SK-N-SH treated with all-trans-retinoic acid at 6 μM for 48 hours (cell line): ENCODE results near the gene INSRR.

Experiments
- ARNTL ChIP-seq: fragments of 450-650 bp; formaldehyde crosslinking; IDR thresholded peaks from 2 replicates; pipeline ENCODE4 v1.5.0; 2020; ENCODE audit warnings: low read depth, mild to moderate bottlenecking, moderate library complexity, borderline replicate concordance
- CSDC2 ChIP-seq: fragments of 250-450 bp; sonication (Bioruptor Pico); IDR thresholded peaks from 2 replicates; pipeline ENCODE4 v1.5.0; 2020; ENCODE audit warnings: mild to moderate bottlenecking, moderate library complexity
- ESRRG ChIP-seq: fragments of 250-450 bp; sonication (Bioruptor Pico); IDR thresholded peaks from 2 replicates; pipeline ENCODE4 v1.6.1; 2021; ENCODE audit warnings: mild to moderate bottlenecking
- RARB ChIP-seq: fragments of 250-450 bp; sonication (Bioruptor Pico); IDR thresholded peaks from 2 replicates; pipeline ENCODE4 v1.8.0; 2021; ENCODE audit warnings: mild to moderate bottlenecking, moderate library complexity
- TCF4 ChIP-seq: fragments of 250-450 bp; sonication (Bioruptor Pico); IDR thresholded peaks from 2 replicates; pipeline ENCODE4 v1.8.0; 2021; ENCODE audit warnings: mild to moderate bottlenecking, moderate library complexity, borderline replicate concordance
- ZFP3 ChIP-seq: fragments of 250-450 bp; sonication (Bioruptor Pico); IDR thresholded peaks from 2 replicates; pipeline ENCODE4 v1.5.0; 2020; ENCODE audit warnings: mild to moderate bottlenecking, moderate library complexity
- ZNF565 ChIP-seq: fragments of 450-650 bp; formaldehyde crosslinking; conservative IDR thresholded peaks from 2 replicates; pipeline ENCODE4 v1.5.0; 2020; ENCODE audit warnings: low read depth, mild to moderate bottlenecking, moderate library complexity
- ZNF70 ChIP-seq: fragments of 450-650 bp; formaldehyde crosslinking; IDR thresholded peaks from 2 replicates; pipeline ENCODE4 v1.5.0; 2020; ENCODE audit warnings: mild to moderate bottlenecking, moderate library complexity
- TF ChIP-seq, protein P1 (sequence below): fragments of 250-450 bp; sonication (Bioruptor Pico); IDR thresholded peaks from 2 replicates; pipeline ENCODE4 v1.8.0; 2020; ENCODE audit warnings: mild to moderate bottlenecking, moderate library complexity, borderline replicate concordance

DNA sequence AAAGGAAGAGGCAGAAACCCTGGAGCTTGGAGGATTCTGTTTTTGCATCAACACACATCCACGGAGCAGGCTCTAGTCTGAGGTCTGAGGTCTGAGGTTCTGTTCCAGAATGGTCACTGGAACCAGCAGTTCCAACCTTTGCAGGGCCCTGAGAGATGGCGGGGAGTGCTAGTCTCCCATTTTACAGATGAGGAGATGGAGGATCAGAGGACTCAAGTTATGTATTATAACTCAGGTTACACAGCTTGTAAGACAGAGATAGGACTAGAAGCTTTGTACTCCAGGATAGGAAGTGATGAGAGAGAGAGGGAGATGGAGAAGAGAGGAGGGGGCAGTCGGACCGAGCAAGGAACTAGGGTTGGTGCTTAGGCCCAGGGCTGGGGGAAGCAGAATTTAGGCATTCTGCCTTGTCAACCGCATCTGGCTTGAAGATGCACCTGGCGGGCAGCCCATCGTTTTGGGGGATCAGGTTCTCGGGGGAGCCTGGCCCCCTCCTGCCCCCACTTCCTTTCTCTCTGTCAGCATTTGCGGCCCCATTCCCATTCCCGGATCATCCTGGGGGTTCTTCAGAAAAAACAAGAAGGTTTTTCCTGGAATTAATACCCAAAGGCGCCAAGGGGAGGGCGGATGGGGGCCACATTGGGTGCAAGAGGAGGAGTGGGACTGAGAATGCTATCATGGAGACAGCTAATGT, 40.2 kb upstream of the INSRR start:
- TF ChIP-seq ZNF70 (CRISPR knock-in tag), result no peak
- TF ChIP-seq, protein P1, sequence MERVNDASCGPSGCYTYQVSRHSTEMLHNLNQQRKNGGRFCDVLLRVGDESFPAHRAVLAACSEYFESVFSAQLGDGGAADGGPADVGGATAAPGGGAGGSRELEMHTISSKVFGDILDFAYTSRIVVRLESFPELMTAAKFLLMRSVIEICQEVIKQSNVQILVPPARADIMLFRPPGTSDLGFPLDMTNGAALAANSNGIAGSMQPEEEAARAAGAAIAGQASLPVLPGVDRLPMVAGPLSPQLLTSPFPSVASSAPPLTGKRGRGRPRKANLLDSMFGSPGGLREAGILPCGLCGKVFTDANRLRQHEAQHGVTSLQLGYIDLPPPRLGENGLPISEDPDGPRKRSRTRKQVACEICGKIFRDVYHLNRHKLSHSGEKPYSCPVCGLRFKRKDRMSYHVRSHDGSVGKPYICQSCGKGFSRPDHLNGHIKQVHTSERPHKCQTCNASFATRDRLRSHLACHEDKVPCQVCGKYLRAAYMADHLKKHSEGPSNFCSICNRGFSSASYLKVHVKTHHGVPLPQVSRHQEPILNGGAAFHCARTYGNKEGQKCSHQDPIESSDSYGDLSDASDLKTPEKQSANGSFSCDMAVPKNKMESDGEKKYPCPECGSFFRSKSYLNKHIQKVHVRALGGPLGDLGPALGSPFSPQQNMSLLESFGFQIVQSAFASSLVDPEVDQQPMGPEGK, result no peak
- no peak for TF ChIP-seq ARNTL (CRISPR knock-in tag)
- TF ChIP-seq ESRRG, result no peak
- TF ChIP-seq ZFP3, result no peak
- TF ChIP-seq ZNF565 (CRISPR knock-in tag), result no peak
- no peak for TF ChIP-seq TCF4 (CRISPR knock-in tag)
- no peak for TF ChIP-seq CSDC2
- TF ChIP-seq RARB (CRISPR knock-in tag), result no peak
